ENCODE results near the gene TBC1D10A. TPM values are rescaled to one million over a fixed set of nuclear protein-coding genes. Genes with fewer than 3 reads are reported as not detected.

TBC1D10A gene
- total RNA-seq, 2 experiments from 2014 or later: 20.5 to 21.1 TPM

DNA sequence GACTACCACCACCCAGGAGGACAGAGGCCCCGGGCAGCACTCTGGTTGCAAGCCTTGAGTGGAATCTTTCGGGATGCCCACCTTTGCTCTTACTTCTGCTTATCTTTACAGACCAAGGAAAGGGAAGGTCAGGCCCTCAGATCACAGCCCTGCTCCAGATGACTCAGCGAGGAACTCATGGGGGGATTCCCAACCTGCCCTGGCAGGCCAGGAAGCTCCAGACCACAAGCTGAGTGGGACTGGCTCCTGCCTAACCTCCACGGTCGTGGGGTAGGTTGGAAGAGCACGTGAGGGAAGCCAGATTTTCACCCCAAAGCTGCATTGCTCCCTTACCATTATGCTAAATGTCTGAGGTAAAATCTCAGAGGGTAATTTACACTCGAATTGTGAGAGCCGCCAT lies 11.8 kb downstream of the TBC1D10A start:
- H3K27ac Mint-ChIP-seq: peak overlapping the region; percentile 80
- no peak overlapping the region for H3K4me3 Mint-ChIP-seq
- CTCF ChIA-PET: interaction anchor here (1.0 to 4.5 kb wide), 9 partner anchors 9 to 206 kb away, joined by 3 to 37 read pairs (median 5); partner anchors contain the start of genes CASTOR1, RNF215 and TBC1D10A
- H3K9me3 Mint-ChIP-seq: no peaks in the 10 kb centered on the region
- DNase-seq (peak; percentile 69), ATAC-seq (peak; percentile 48)
- peaks cover 23% of the 10 kb centered on the region for H3K36me3 Mint-ChIP-seq (ENCODE audit: low read depth)
- POLR2A ChIA-PET: interaction anchor here (0.8 to 8.7 kb wide), 7 partner anchors 10 to 26 kb away, joined by 3 to 68 read pairs (median 6); partner anchors contain the start of genes CASTOR1 and TBC1D10A
- no peaks in the 10 kb centered on the region for H3K27me3 Mint-ChIP-seq
- intact Hi-C loops (cut with micrococcal nuclease): no loop called here
- no peak for TF ChIP-seq CTCF (IDR thresholded peaks at IDR 0.05)
- peaks cover 93% of the 10 kb centered on the region for H3K4me1 Mint-ChIP-seq (ENCODE audit: low read depth)

DNA sequence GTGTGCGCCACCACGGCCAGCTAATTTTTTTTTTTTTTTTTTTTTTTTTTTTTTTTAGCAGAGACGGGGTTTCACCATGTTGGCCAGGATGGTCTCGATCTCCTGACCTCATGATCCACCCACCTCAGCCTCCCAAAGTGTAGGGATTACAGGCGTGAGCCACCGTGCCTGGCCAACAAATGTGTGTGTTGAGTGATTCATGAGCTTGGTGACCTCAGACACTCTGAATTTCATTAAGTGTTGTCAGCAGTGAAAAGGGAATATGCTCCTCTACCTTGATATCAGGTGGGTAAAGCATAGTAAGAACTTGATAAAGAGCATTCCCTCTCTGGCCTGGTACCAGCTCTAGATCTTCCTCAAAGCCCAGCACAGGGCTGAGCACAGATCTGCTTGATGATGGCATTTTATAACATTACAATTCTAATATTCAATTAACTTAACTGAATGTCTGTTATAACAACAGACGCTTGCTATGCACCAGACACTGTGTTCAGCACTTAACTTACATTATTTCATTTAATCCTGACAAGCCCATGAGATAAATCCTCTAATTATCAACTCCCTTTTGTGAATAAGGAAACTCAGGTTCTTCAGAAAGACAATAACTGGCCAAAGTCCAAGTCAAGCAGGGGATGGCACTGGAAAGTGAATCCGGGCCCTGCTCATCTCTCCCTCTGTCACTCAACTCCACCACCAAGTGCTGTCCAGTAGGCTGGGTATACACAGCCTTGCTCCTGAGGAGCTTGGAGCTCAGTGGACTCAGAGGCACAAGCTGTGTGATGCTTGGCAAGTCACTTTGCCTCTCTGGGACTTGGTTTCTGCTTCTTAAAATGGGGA lies 13.0 kb downstream of the TBC1D10A start:
- ChIA-PET POLR2A (interaction anchor here (0.8 to 8.7 kb wide), 5 partner anchors 10 to 25 kb away, joined by 3 to 68 read pairs (median 7); partner anchors contain the start of genes CASTOR1 and TBC1D10A), CTCF (interaction anchor here (1.0 to 4.5 kb wide), 9 partner anchors 9 to 205 kb away, joined by 3 to 37 read pairs (median 4); partner anchors contain the start of genes CASTOR1 and TBC1D10A)
- DNase-seq (no peak), ATAC-seq (no peak)
- TF ChIP-seq CTCF (IDR thresholded peaks at IDR 0.05): no peak
- Mint-ChIP-seq H3K4me3 (no peak overlapping the region), H3K36me3 (ENCODE audit: low read depth) (peaks cover 23% of the 10 kb centered on the region), H3K4me1 (ENCODE audit: low read depth) (peaks cover 91% of the 10 kb centered on the region), H3K27ac (peak overlapping the region; percentile 80), H3K27me3 (no peaks in the 10 kb centered on the region), H3K9me3 (no peaks in the 10 kb centered on the region)
- intact Hi-C loops (cut with micrococcal nuclease): no loop called here

- CTCF ChIA-PET: interaction anchor here (4.5 kb wide), 1 partner anchor 24 kb away, joined by 37 read pairs; the partner anchor contains the start of gene CASTOR1
- no peaks in the 10 kb centered on the region for H3K9me3 Mint-ChIP-seq
- H3K4me1 Mint-ChIP-seq (ENCODE audit: low read depth): peaks cover 88% of the 10 kb centered on the region
- ATAC-seq (peak; percentile 45), DNase-seq (peak; percentile 61)
- POLR2A ChIA-PET: interaction anchor here (0.9 to 8.7 kb wide), 2 partner anchors 13 to 23 kb away, joined by 3 to 68 read pairs; partner anchors contain the start of genes CASTOR1 and TBC1D10A
- H3K27ac Mint-ChIP-seq: peak overlapping the region; percentile 85
- intact Hi-C loops (cut with micrococcal nuclease): no loop called here
- H3K4me3 Mint-ChIP-seq: no peak overlapping the region
- TF ChIP-seq CTCF (IDR thresholded peaks at IDR 0.05): no peak
- H3K27me3 Mint-ChIP-seq: no peaks in the 10 kb centered on the region
- H3K36me3 Mint-ChIP-seq (ENCODE audit: low read depth): peaks cover 19% of the 10 kb centered on the region
These were observed 14.7 kb downstream of the TBC1D10A start for GRCh38 chr22:30312053-30312452.

GRCh38 chr22:30310881-30311771 lies 15.6 kb downstream of the TBC1D10A start:
- H3K4me3 Mint-ChIP-seq: no peak overlapping the region
- peak overlapping the region; percentile 85 for H3K27ac Mint-ChIP-seq
- H3K4me1 Mint-ChIP-seq (ENCODE audit: low read depth): peaks cover 91% of the 10 kb centered on the region
- intact Hi-C loops (cut with micrococcal nuclease): loop anchor here (2.0 kb wide), 1 partner anchor 14 kb away; no protein-coding TSS in a partner anchor
- CTCF ChIA-PET: interaction anchor here (1.2 to 9.5 kb wide), 4 partner anchors 10 to 23 kb away, joined by 3 to 81 read pairs (median 20); partner anchors contain the start of genes CASTOR1 and TBC1D10A
- no peak for TF ChIP-seq CTCF (IDR thresholded peaks at IDR 0.05)
- H3K36me3 Mint-ChIP-seq (ENCODE audit: low read depth): peaks cover 17% of the 10 kb centered on the region
- H3K27me3 Mint-ChIP-seq: no peaks in the 10 kb centered on the region
- H3K9me3 Mint-ChIP-seq: no peaks in the 10 kb centered on the region
- POLR2A ChIA-PET: interaction anchor here (0.8 to 8.7 kb wide), 5 partner anchors 10 to 29 kb away, joined by 3 to 68 read pairs (median 3); partner anchors contain the start of genes CASTOR1 and TBC1D10A
- ATAC-seq: no peak
- no peak for DNase-seq
